VCaP (cell line): ENCODE results near the gene DYNC1I2.

Source experiments
- H3K27ac ChIP-seq: fragments of 450-650 bp; 2 replicates; pipeline ENCODE4 v1.5.1; 2017
- CTCF ChIP-seq: fragments of 450-650 bp; conservative IDR thresholded peaks from 2 replicates; pipeline ENCODE4 v1.5.1; 2017; ENCODE audit warnings: mild to moderate bottlenecking, moderate library complexity

The DYNC1I2 gene

DNA sequence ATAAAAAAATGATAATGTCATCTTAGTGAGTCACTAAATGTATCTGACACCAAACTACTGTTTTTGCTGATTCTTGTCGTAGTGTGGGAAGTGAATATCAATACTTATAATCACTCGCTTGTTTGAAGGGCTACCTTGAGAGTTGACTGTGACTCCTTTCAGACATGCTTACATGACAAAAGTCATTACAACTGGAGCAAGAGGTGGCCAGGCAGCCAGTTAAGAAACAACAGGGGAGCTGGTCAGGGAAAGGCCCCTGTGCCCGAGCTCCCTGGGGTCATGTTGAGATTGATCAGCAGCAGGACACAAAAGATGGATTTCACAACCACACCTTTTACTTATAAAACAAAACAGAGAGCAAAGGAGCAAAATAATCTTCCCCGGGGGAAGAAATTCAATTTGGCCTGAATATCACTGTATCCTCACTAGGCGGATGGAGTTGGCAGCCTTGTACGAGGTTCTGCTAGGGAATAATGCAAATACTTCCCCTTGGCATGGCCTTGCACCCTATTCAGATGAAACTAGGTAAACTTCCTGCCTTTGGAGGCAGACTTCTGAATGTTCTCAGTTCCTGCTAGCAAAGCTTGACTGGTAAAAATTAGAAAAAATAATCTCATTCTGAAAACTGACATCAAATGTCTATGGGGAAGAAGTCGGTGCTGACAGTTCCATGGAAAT lies 101.2 kb downstream of the DYNC1I2 start:
- peak overlapping the region; percentile 56 for H3K27ac ChIP-seq
- no peak for TF ChIP-seq CTCF

DNA sequence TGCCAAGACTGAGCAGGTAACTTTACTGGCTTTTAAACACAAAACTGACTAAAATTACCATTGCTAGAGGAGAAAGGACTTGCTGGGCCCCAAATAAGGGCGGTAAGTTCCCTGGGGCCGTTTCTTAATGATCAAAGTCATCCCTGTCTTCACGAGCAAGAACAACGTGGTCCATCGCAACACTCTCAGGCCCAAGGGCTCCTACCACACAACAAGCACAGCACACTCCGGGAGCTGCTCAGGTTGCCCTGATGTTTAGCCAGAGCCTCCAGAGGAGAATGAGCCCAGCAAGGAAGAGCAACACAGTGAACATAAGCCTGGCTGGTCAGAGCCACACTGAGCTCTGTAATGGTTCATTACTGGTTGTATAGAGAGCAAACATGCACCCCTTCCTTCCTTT lies 102.7 kb downstream of the DYNC1I2 start:
- H3K27ac ChIP-seq, result peak overlapping the region; percentile 56; the same call in 1 of the 2 replicates
- TF ChIP-seq CTCF, result no peak

- H3K27ac ChIP-seq, result no peak overlapping the region
- TF ChIP-seq CTCF, result no peak
Measured at GRCh38 chr2:171791361-171791760, 104.1 kb downstream of the DYNC1I2 start.

DNA sequence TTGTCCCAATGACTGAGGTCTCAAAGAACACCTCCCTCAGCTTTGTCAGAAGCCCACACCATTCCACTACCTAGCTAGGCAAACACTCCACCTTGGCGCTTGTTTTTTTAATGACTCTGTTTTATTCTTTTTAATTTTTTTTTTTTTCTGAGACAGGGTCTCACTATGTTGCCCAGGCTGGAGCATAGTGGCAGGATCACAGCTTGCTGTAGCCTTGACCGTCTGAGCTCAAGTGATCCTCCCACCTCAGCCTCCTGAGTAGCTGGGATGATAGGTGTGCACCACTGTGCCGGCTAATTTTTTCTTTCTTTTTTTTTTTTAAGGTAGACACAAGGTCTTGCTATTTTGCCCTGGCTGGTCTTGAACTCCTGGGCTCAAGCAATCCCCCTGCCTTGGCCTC lies 104.9 kb downstream of the DYNC1I2 start:
- no peak overlapping the region for H3K27ac ChIP-seq
- no peak for TF ChIP-seq CTCF

DNA sequence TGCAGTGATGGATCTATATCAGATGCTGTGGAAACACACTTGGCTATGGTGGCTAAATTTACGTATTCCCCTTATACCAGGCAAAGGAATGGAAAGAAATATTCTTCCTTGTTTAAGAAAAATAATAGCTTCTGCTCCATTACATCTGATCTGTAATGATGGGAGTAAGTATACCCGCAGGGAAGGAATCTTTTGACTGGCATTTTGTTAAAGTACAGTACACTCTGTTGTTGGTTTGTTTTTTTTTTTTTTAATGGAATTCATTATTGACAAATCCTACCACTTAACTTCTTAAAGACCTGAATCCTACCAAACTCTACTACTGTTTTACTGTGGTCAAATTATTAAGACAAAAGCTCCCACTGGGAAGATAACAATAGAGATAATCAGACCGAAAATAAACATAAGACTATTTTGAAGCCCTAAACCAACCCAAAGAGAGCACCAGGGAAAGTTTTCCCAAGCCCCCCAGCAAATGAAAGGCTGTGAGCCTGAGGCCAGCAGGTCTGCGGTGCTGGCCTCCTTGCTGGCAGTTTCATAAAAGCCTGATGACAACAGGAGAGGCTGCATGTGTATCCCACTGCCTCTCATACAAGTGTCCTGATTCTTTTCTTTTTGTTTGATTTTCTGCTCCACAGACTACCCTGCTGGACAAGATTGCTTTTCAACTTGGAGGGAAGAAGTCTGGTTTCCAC lies 105.8 kb downstream of the DYNC1I2 start:
- TF ChIP-seq CTCF, result no peak
- H3K27ac ChIP-seq, result no peak overlapping the region

DNA sequence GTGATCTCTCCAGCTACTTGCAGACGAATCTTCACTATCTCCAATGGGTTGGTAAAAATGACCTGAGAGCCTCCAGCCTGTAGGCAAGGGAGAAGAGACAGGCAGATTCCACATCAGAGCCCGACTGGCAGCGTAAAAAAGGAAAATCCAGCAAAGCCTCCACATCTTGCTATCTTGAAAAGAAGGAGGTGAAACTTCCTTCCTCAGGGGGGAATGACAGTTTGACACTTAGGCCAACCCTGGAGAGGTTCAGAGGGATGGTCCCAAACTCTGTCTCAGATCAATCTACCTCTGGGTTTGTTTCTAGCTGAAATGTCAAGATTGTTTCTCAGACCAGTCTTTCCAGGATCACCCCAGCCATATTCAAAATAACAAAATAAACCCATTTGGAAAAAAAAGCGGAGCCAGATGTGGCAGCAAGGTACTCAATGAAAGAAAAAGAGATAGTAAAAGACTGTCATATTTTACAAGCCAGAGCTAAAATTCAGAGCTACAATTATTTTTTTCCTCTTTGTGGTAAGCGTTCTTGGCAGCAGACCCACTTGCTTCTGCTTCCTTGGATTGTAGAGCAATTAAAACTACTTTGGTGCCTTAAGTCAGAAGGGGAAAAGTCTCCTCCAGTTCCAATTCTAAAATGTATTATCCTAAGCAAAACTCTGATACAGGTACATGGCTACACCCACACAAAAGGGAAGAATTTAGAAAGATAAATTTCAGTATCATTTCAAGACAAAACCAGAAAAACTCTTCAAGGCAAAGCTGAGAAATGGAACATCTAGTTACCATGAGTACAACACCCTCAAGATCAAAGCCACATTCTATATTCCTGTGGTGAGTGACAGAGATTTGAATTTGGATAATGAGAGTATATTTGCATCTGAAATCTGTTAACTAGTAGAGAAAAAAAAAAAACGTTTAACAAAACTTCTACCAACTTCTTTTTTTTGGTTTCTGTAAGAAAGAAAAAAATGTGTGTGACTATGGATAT lies 106.7 kb downstream of the DYNC1I2 start:
- no peak overlapping the region for H3K27ac ChIP-seq
- TF ChIP-seq CTCF, result no peak

- TF ChIP-seq CTCF, result no peak
- peak overlapping the region; percentile 24 for H3K27ac ChIP-seq
Measured at GRCh38 chr2:171794918-171795317, 107.6 kb downstream of the DYNC1I2 start.
